HCT116 (cell line): ENCODE results near the gene TIMP1. TPM values are rescaled to one million over a fixed set of nuclear protein-coding genes. Genes with fewer than 3 reads are reported as not detected.

Experiments used
- ATAC-seq: fragments of 200-7000 bp; cut with Tn5 transposase; 2 replicates; pipeline ENCODE4 v1.9.1; 2020; ENCODE audit warnings: mild to moderate bottlenecking, moderate library complexity
- BruUV-seq: library from RNA; stranded (reverse); fragments of 400-500 nt; replicated peaks from 2 replicates; lab custom pipeline; 2021; lab: Mats Ljungman, UMichigan
- CTCF ChIA-PET: fragments of 300-600 bp; sonication (Branson Sonifier 250); formaldehyde crosslinking; loops from one replicate; lab custom pipeline; 2021; ENCODE audit warnings: antibody characterized with exemption; lab: Charles Lee
- POLR2A ChIA-PET: fragments of 300-600, 350-600 bp; sonication (Branson Sonifier 250); formaldehyde crosslinking; loops from one replicate; lab custom pipeline; 2021; ENCODE audit warnings: antibody characterized with exemption; lab: Charles Lee
- RAD21 ChIA-PET, 2 experiments: fragments of 300-600 bp; sonication (Branson Sonifier 250); formaldehyde crosslinking; loops; one replicate each; lab custom pipeline; 2023; ENCODE audit warnings: low total read pairs in 2 of 2; ENCODE audit not compliant: uncharacterized antibody in 2 of 2, unreplicated experiment in 2 of 2, low non-redundant PET in 1 of 2; lab: Charles Lee
- DNase-seq: peaks from one replicate; pipeline ENCODE4 v3.0.0-alpha.2; 2010; ENCODE audit warnings: low read depth, low spot score
- H2AFZ ChIP-seq: fragments of 200-600 bp; shearing (Covaris generic), sonication (generic); 2 replicates; pipeline ENCODE4 v1.6.1; 2017; ENCODE audit warnings: low read depth, mixed run types, mixed read lengths, antibody characterized with exemption, low read length; ENCODE audit not compliant: poor library complexity, severe bottlenecking
- H3K27ac ChIP-seq: 2 replicates; pipeline ENCODE4 v1.5.1; 2012; ENCODE audit warnings: low read depth, low read length
- H3K27me3 ChIP-seq: fragments of 200-600 bp; sonication (generic); 2 replicates; pipeline ENCODE4 v1.6.1; 2016; ENCODE audit warnings: mixed run types, low read length, mixed read lengths; ENCODE audit not compliant: insufficient read depth
- H3K36me3 ChIP-seq, 2 experiments: fragments of 200-500 bp in 1 of 2; fragments of 200-600 bp in 1 of 2; sonication (Bioruptor generic) in 1 of 2; sonication (generic) in 1 of 2; 2 replicates each; pipeline versions ENCODE4 v1.5.1 to v1.6.1; 2014 to 2016; ENCODE audit warnings: low read length in 2 of 2, inconsistent platforms in 1 of 2, mixed read lengths in 1 of 2, mixed run types in 1 of 2; ENCODE audit not compliant: insufficient read depth in 2 of 2, control insufficient read depth in 1 of 2
- H3K4me1 ChIP-seq, 2 experiments: fragments of 200-600 bp in 1 of 2; sonication (generic) in 1 of 2; 2 replicates each; pipeline versions ENCODE4 v1.5.1 to v1.6.1; 2012 to 2017; ENCODE audit warnings: low read length in 2 of 2, inconsistent platforms in 1 of 2, mild to moderate bottlenecking in 1 of 2, mixed read lengths in 1 of 2, mixed run types in 1 of 2, moderate library complexity in 1 of 2; ENCODE audit not compliant: insufficient read depth in 2 of 2, control insufficient read depth in 1 of 2
- H3K4me2 ChIP-seq: fragments of 200-600 bp; sonication (generic); 2 replicates; pipeline ENCODE4 v1.6.1; 2017; ENCODE audit warnings: mixed run types, low read length, mixed read lengths
- H3K4me3 ChIP-seq, 2 experiments: fragments of 200-600 bp in 1 of 2; sonication (generic) in 1 of 2; replicated peaks in 1 of 2; 2 replicates each; pipeline ENCODE4 v1.5.1; 2011 to 2016; ENCODE audit warnings: low read length in 2 of 2, control low read depth in 1 of 2, low read depth in 1 of 2, mild to moderate bottlenecking in 1 of 2, mixed read lengths in 1 of 2, mixed run types in 1 of 2
- H3K79me2 ChIP-seq: fragments of 200-600 bp; sonication (generic); 2 replicates; pipeline ENCODE4 v1.6.1; 2017; ENCODE audit warnings: mild to moderate bottlenecking, mixed run types, low read length, moderate library complexity, mixed read lengths; ENCODE audit not compliant: insufficient read depth
- H3K9ac ChIP-seq: fragments of 200-600 bp; sonication (generic); 2 replicates; pipeline ENCODE4 v1.6.1; 2016; ENCODE audit warnings: low read length, mixed read lengths
- H3K9me2 ChIP-seq: fragments of 200-600 bp; sonication (generic), shearing (Covaris generic); 2 replicates; pipeline ENCODE4 v1.6.1; 2017; ENCODE audit warnings: mixed run types, mild to moderate bottlenecking, moderate library complexity; ENCODE audit not compliant: insufficient read depth
- H3K9me3 ChIP-seq, 2 experiments: fragments of 200-500 bp in 1 of 2; fragments of 200-600 bp in 1 of 2; sonication (Bioruptor generic) in 1 of 2; sonication (generic) in 1 of 2; 2 replicates each; pipeline ENCODE4 v1.6.1; 2014 to 2017; ENCODE audit warnings: low read length in 2 of 2, mixed read lengths in 2 of 2, inconsistent platforms in 1 of 2, low read depth in 1 of 2, mild to moderate bottlenecking in 1 of 2, mixed run types in 1 of 2, moderate library complexity in 1 of 2; ENCODE audit not compliant: control insufficient read depth in 1 of 2, insufficient read depth in 1 of 2
- H4K20me1 ChIP-seq: fragments of 200-600 bp; sonication (generic), shearing (Covaris generic); 2 replicates; pipeline ENCODE4 v1.6.1; 2017; ENCODE audit warnings: mixed run types, mild to moderate bottlenecking, moderate library complexity; ENCODE audit not compliant: insufficient read depth
- CEBPB ChIP-seq: IDR thresholded peaks from 2 replicates; pipeline ENCODE4 v1.6.1; 2012; ENCODE audit warnings: low read depth
- CTCF ChIP-seq, 3 experiments: fragments of 200-600 bp in 1 of 3; sonication (generic) in 1 of 3; IDR thresholded peaks in 2 of 3; conservative IDR thresholded peaks in 1 of 3; 2 replicates each; pipeline ENCODE4 v1.5.1; 2012 to 2017; ENCODE audit warnings: low read depth in 2 of 3, low read length in 2 of 3, antibody characterized with exemption in 1 of 3, borderline replicate concordance in 1 of 3, control low read depth in 1 of 3, mild to moderate bottlenecking in 1 of 3, mixed read lengths in 1 of 3, mixed run types in 1 of 3, moderate library complexity in 1 of 3; ENCODE audit not compliant: insufficient read depth in 1 of 3
- EGR1 ChIP-seq: IDR thresholded peaks from 2 replicates; pipeline ENCODE4 v1.6.1; 2012; ENCODE audit warnings: low read depth
- ELF1 ChIP-seq: IDR thresholded peaks from 2 replicates; pipeline ENCODE4 v1.6.1; 2012; ENCODE audit warnings: low read depth, borderline replicate concordance
- EZH2phosphoT487 ChIP-seq: fragments of 200-600 bp; IDR thresholded peaks from 2 replicates; pipeline ENCODE4 v1.6.1; 2018; ENCODE audit warnings: antibody characterized with exemption, borderline replicate concordance
- MAX ChIP-seq: IDR thresholded peaks from 2 replicates; pipeline ENCODE4 v1.6.1; 2012
- POLR2AphosphoS5 ChIP-seq: IDR thresholded peaks from 2 replicates; pipeline ENCODE4 v1.6.1; 2011; ENCODE audit warnings: mild to moderate bottlenecking, low read depth, low read length, moderate library complexity
- SIN3A ChIP-seq: IDR thresholded peaks from 2 replicates; pipeline ENCODE4 v1.6.1; 2012; ENCODE audit warnings: low read depth
- SP1 ChIP-seq: IDR thresholded peaks from 2 replicates; pipeline ENCODE4 v1.6.1; 2012; ENCODE audit warnings: low read depth
- SRF ChIP-seq: IDR thresholded peaks from 2 replicates; pipeline ENCODE4 v1.6.1; 2012; ENCODE audit warnings: low read depth
- intact Hi-C: fragments of 100-400 bp; cut with micrococcal nuclease; formaldehyde crosslinking; loops from 2 replicates; pipeline ENCODE4 v1.10.0; 2022
- total RNA-seq: library from RNA; stranded (reverse); gene quantifications from one replicate; pipeline ENCODE4 v1.2.1, GENCODE V29; 2021; ENCODE audit not compliant: unreplicated experiment
- TF ChIP-seq, protein P1 (sequence below): IDR thresholded peaks from 2 replicates; pipeline ENCODE4 v1.6.1; 2011; ENCODE audit warnings: mild to moderate bottlenecking, low read length, moderate library complexity; ENCODE audit not compliant: insufficient replicate concordance; ENCODE audit errors: extremely low read depth

The TIMP1 gene
- total RNA-seq, 1 experiment from 2014 or later = 225 TPM

DNA sequence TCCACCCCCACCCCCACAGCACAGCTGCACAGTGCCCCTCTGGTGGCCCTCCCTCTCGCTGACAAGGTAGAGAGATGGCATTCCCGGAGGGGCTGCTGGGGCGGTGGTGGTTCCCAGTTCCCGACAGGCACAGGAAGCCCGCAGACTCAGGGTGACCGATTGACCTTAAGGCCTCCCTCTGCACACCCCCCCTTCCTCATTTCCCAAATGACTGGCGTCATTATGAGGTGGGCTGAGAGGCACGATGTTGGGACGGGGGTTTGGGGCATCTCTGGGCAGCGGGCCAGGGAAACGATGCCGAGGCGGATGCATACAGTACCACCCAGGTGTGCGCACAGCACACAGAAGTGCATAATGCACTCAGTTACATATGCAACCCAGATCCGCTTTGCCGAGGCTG is 3.5 kb upstream of the TIMP1 start:
- H3K4me1 ChIP-seq = peaks cover 12 to 47% of the 10 kb centered on the region in 2 experiments
- H3K9me3 ChIP-seq = no peaks in the 10 kb centered on the region
- BruUV-seq = no TSS peak
- H3K79me2 ChIP-seq = peaks cover 14% of the 10 kb centered on the region
- CTCF ChIA-PET = no interaction called here
- no peak for ATAC-seq
- TF ChIP-seq EGR1 (no peak), SIN3A (no peak), MAX (no peak), EZH2phosphoT487 (no peak), ELF1 (no peak), CTCF (IDR thresholded peaks at IDR 0.05 in 2 of 3, conservative IDR thresholded peaks at IDR 0.05 in 1 of 3; ENCODE audit: borderline replicate concordance in 1 of 3, insufficient read depth in 1 of 3, low read depth in 2 of 3, low read length in 2 of 3) (no peak), POLR2AphosphoS5 (no peak), CEBPB (no peak), SRF (no peak), SP1 (no peak)
- TF ChIP-seq, protein P1, sequence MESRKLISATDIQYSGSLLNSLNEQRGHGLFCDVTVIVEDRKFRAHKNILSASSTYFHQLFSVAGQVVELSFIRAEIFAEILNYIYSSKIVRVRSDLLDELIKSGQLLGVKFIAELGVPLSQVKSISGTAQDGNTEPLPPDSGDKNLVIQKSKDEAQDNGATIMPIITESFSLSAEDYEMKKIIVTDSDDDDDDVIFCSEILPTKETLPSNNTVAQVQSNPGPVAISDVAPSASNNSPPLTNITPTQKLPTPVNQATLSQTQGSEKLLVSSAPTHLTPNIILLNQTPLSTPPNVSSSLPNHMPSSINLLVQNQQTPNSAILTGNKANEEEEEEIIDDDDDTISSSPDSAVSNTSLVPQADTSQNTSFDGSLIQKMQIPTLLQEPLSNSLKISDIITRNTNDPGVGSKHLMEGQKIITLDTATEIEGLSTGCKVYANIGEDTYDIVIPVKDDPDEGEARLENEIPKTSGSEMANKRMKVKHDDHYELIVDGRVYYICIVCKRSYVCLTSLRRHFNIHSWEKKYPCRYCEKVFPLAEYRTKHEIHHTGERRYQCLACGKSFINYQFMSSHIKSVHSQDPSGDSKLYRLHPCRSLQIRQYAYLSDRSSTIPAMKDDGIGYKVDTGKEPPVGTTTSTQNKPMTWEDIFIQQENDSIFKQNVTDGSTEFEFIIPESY = no peak
- intact Hi-C loops = no loop called here
- no peak overlapping the region for H3K9ac ChIP-seq
- H3K4me3 ChIP-seq = no peak overlapping the region
- DNase-seq = no peak
- no peak overlapping the region for H2AFZ ChIP-seq
- H3K9me2 ChIP-seq = no peaks in the 10 kb centered on the region
- H3K36me3 ChIP-seq = no peaks in the 10 kb centered on the region
- no peak overlapping the region for H3K27ac ChIP-seq
- H3K27me3 ChIP-seq = no peaks in the 10 kb centered on the region
- RAD21 ChIA-PET = no interaction called here
- no peaks in the 10 kb centered on the region for H4K20me1 ChIP-seq
- POLR2A ChIA-PET = no interaction called here
- H3K4me2 ChIP-seq = no peak overlapping the region
